Loucy (cell line): ENCODE data around the gene GNPDA1.
A peak's percentile ranks its signal among the peaks of the same experiment; 100 is the strongest.

Experiments
- H2AFZ ChIP-seq: fragments of 200-600 bp; sonication (generic); 2 replicates; pipeline ENCODE4 v1.6.0; 2016; ENCODE audit warnings: antibody characterized with exemption, mild to moderate bottlenecking, low read length, moderate library complexity
- H3F3A ChIP-seq: fragments of 200-600 bp; 2 replicates; pipeline ENCODE4 v1.6.0; 2016; ENCODE audit warnings: antibody characterized with exemption, low read depth, mild to moderate bottlenecking
- H3K27me3 ChIP-seq: fragments of 200-600 bp; sonication (generic); 2 replicates; pipeline ENCODE4 v1.6.1; 2014; ENCODE audit warnings: low read length, mild to moderate bottlenecking; ENCODE audit not compliant: insufficient read depth, poor library complexity, severe bottlenecking
- H3K36me3 ChIP-seq: fragments of 200-600 bp; sonication (generic); 2 replicates; pipeline ENCODE4 v1.6.1; 2016; ENCODE audit warnings: low read length; ENCODE audit not compliant: insufficient read depth
- H3K4me1 ChIP-seq: fragments of 200-600 bp; sonication (generic); 2 replicates; pipeline ENCODE4 v1.5.1; 2014; ENCODE audit warnings: low read length, mild to moderate bottlenecking; ENCODE audit not compliant: insufficient read depth, poor library complexity, severe bottlenecking
- H3K4me2 ChIP-seq: fragments of 200-600 bp; sonication (generic); 2 replicates; pipeline ENCODE4 v1.6.0; 2014; ENCODE audit warnings: antibody characterized with exemption, low read length, low read depth, mild to moderate bottlenecking; ENCODE audit not compliant: poor library complexity, severe bottlenecking
- H3K4me3 ChIP-seq: fragments of 200-600 bp; sonication (generic); 2 replicates; pipeline ENCODE4 v1.5.1; 2014; ENCODE audit warnings: low read length, mild to moderate bottlenecking, mixed read lengths; ENCODE audit not compliant: poor library complexity, severe bottlenecking
- H3K79me2 ChIP-seq: fragments of 200-600 bp; sonication (generic); 2 replicates; pipeline ENCODE4 v1.6.1; 2014; ENCODE audit warnings: low read length; ENCODE audit not compliant: insufficient read depth
- H3K9ac ChIP-seq: fragments of 200-600 bp; sonication (generic); 2 replicates; pipeline ENCODE4 v1.6.0; 2014; ENCODE audit warnings: mild to moderate bottlenecking, low read depth, low read length, moderate library complexity; ENCODE audit not compliant: poor library complexity, severe bottlenecking
- H3K9me2 ChIP-seq: fragments of 200-600 bp; sonication (generic); replicated peaks from 2 replicates; pipeline ENCODE4 v1.6.1; 2016; ENCODE audit warnings: low read depth, low read length, mixed read lengths
- H3K9me3 ChIP-seq: fragments of 200-600 bp; sonication (generic); 2 replicates; pipeline ENCODE4 v1.6.1; 2014; ENCODE audit warnings: mild to moderate bottlenecking, antibody characterized with exemption, low read length, low read depth; ENCODE audit not compliant: insufficient read depth
- H4K20me1 ChIP-seq: fragments of 200-600 bp; sonication (generic); 2 replicates; pipeline ENCODE4 v1.6.0; 2014; ENCODE audit warnings: antibody characterized with exemption, low read length, mild to moderate bottlenecking; ENCODE audit not compliant: insufficient read depth, poor library complexity, severe bottlenecking
- EZH2phosphoT487 ChIP-seq: fragments of 200-600 bp; IDR thresholded peaks from 2 replicates; pipeline ENCODE4 v1.6.1; 2018; ENCODE audit warnings: antibody characterized with exemption, mild to moderate bottlenecking, moderate library complexity, borderline replicate concordance
- TF ChIP-seq, protein P1 (sequence below): fragments of 200-600 bp; sonication (generic); conservative IDR thresholded peaks from 2 replicates; pipeline ENCODE4 v1.5.1; 2014; ENCODE audit warnings: mild to moderate bottlenecking, antibody characterized with exemption, low read length

The GNPDA1 gene

DNA sequence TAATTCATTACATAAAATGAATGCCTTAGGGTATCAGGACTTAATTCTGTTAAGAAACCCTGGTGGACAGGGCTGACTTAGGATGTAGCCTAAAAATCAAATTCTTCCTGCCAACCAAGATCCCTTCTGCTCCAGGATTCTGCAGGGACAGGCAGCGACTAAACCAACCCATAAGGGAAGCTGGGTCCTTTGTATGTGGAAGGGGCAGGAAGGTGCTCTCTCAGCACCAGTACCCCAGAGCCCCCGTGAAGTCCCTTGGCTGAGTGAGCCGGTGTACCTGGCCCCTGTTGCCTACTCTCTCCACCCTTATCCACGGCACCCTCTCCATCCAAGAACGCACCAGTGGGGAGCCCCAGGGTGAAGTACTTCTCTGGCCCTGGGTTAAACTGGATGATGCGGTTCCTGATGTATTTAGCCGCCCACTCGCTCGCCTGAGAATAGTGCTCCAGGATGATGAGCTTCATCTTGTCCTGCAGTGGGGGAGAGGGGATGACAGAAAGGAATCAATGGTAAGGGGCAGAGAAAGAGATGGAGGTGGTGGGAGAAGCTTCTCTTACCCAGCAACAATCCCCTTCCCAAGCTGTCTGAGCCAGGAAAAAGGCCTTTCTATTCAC is 1.1 kb downstream of the GNPDA1 start:
- Histone ChIP-seq H3K36me3 (no peaks in the 10 kb centered on the region), H3K9ac (no peak overlapping the region), H3K9me3 (no peaks in the 10 kb centered on the region), H3K4me3 (no peak overlapping the region), H3K79me2 (no peaks in the 10 kb centered on the region), H4K20me1 (no peaks in the 10 kb centered on the region), H3K4me2 (peak overlapping the region; percentile 94), H3K4me1 (peaks cover 37% of the 10 kb centered on the region), H3K27me3 (no peaks in the 10 kb centered on the region), H3K9me2 (no peaks in the 10 kb centered on the region), H3F3A (no peaks in the 10 kb centered on the region), H2AFZ (no peak overlapping the region)
- no peak for TF ChIP-seq EZH2phosphoT487
- TF ChIP-seq, protein P1, sequence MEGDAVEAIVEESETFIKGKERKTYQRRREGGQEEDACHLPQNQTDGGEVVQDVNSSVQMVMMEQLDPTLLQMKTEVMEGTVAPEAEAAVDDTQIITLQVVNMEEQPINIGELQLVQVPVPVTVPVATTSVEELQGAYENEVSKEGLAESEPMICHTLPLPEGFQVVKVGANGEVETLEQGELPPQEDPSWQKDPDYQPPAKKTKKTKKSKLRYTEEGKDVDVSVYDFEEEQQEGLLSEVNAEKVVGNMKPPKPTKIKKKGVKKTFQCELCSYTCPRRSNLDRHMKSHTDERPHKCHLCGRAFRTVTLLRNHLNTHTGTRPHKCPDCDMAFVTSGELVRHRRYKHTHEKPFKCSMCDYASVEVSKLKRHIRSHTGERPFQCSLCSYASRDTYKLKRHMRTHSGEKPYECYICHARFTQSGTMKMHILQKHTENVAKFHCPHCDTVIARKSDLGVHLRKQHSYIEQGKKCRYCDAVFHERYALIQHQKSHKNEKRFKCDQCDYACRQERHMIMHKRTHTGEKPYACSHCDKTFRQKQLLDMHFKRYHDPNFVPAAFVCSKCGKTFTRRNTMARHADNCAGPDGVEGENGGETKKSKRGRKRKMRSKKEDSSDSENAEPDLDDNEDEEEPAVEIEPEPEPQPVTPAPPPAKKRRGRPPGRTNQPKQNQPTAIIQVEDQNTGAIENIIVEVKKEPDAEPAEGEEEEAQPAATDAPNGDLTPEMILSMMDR: no peak

DNA sequence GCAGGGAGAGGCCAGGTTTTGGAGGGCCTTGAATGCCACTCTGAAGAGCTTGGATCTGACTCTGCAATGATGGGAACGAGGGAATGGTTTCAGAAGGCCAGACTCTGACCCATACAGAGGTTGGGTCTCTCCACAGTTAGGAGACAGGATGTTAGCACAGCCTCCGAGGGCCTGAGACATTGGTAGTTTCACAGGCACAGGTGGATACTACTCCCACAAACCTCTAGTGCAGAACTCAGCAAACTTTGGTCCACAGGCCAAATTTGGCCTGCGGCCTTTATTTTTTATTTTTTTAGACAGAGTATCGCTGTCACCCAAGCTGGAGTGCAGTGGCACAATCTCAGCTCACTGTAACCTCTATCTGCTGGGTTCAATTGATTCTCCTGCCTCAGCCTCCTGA is 2.9 kb downstream of the GNPDA1 start:
- H3K9me3 ChIP-seq: no peaks in the 10 kb centered on the region
- no peak for TF ChIP-seq EZH2phosphoT487
- TF ChIP-seq, protein P1: no peak
- H3F3A ChIP-seq: no peaks in the 10 kb centered on the region
- no peak overlapping the region for H3K4me2 ChIP-seq
- no peaks in the 10 kb centered on the region for H4K20me1 ChIP-seq
- no peaks in the 10 kb centered on the region for H3K79me2 ChIP-seq
- no peak overlapping the region for H3K9ac ChIP-seq
- no peaks in the 10 kb centered on the region for H3K36me3 ChIP-seq
- no peaks in the 10 kb centered on the region for H3K27me3 ChIP-seq
- H2AFZ ChIP-seq: no peak overlapping the region
- H3K4me3 ChIP-seq: no peak overlapping the region
- no peaks in the 10 kb centered on the region for H3K9me2 ChIP-seq
- peaks cover 20% of the 10 kb centered on the region for H3K4me1 ChIP-seq

DNA sequence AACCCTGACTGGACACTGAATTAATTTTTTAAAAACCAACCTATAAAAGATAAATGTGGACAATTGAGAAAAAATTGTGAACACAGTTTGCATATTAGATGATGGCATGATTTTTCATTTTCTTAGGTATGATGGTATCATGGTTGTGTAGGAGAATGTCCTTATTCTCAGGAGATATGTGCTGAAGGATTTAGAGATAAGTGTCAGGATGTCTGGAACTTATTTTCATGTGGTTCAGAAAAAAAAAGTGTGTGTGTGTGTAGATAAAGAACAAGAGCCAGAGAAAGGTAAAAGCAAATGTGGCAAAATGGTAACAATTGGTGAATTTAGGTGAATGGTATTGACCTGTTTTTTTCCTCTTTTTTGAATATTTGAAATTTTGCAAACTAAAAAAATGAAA is 4.0 kb downstream of the GNPDA1 start:
- Histone ChIP-seq H4K20me1 (no peaks in the 10 kb centered on the region), H3F3A (no peaks in the 10 kb centered on the region), H3K36me3 (no peaks in the 10 kb centered on the region), H3K9ac (no peak overlapping the region), H3K79me2 (no peaks in the 10 kb centered on the region), H3K9me2 (no peaks in the 10 kb centered on the region), H3K4me3 (no peak overlapping the region), H2AFZ (no peak overlapping the region), H3K9me3 (no peaks in the 10 kb centered on the region), H3K4me1 (peaks cover 18% of the 10 kb centered on the region), H3K4me2 (no peak overlapping the region), H3K27me3 (no peaks in the 10 kb centered on the region)
- TF ChIP-seq EZH2phosphoT487: no peak
- TF ChIP-seq, protein P1: no peak
